ENCODE measurements around the gene NOXA1. TPM values are rescaled to one million over a fixed set of nuclear protein-coding genes. Genes with fewer than 3 reads are reported as not detected.
"Not testable (repeated sequence)": the region's sequence is repeated elsewhere in the genome, so short reads cannot be mapped to it uniquely, and the experiment has no call there.

NOXA1 gene
- total RNA-seq = 2.1 and 2.8 TPM in 2 replicates

- DNase-seq (ENCODE audit: low read depth) = peak; percentile 54
These were observed at the start of gene NOXA1, which contains the start of gene EXD3 for GRCh38 chr9:137422604-137423513. TSS of gene NOXA1 (plus strand) at chr9:137423393. CDS start at chr9:137423530, 137 bp downstream. TSS of gene EXD3 (minus strand) at chr9:137423162. CDS start at chr9:137395357, 27,805 bp downstream.

- DNase-seq (ENCODE audit: low read depth) = no peak
These were observed 49.6 kb upstream of the NOXA1 start for GRCh38 chr9:137373611-137373980.

GRCh38 chr9:137374131-137374845, 48.9 kb upstream of the NOXA1 start:
- DNase-seq (ENCODE audit: low read depth) = no peak

GRCh38 chr9:137375321-137376058, 47.7 kb upstream of the NOXA1 start:
- no peak for DNase-seq (ENCODE audit: low read depth)

GRCh38 chr9:137376386-137376785, 46.8 kb upstream of the NOXA1 start:
- no peak for DNase-seq (ENCODE audit: low read depth)

- not testable (repeated sequence) for DNase-seq (ENCODE audit: low read depth)
These were observed 44.3 kb upstream of the NOXA1 start for GRCh38 chr9:137378688-137379410.

- DNase-seq (ENCODE audit: low read depth) = no peak
These were observed 43.4 kb upstream of the NOXA1 start for GRCh38 chr9:137379761-137380161.

- no peak for DNase-seq (ENCODE audit: low read depth)
These were observed 43.0 kb upstream of the NOXA1 start for GRCh38 chr9:137380171-137380570.

GRCh38 chr9:137380606-137381005, 42.6 kb upstream of the NOXA1 start:
- no peak for DNase-seq (ENCODE audit: low read depth)

GRCh38 chr9:137381501-137382443, 41.4 kb upstream of the NOXA1 start:
- no peak for DNase-seq (ENCODE audit: low read depth)

- no peak for DNase-seq (ENCODE audit: low read depth)
These were observed 40.6 kb upstream of the NOXA1 start for GRCh38 chr9:137382444-137383080.

- DNase-seq (ENCODE audit: low read depth) = no peak
These were observed 40.0 kb upstream of the NOXA1 start for GRCh38 chr9:137383081-137383783.

- DNase-seq (ENCODE audit: low read depth) = no peak
These were observed 39.1 kb upstream of the NOXA1 start for GRCh38 chr9:137383784-137384756.

GRCh38 chr9:137385061-137385655, 38.0 kb upstream of the NOXA1 start:
- no peak for DNase-seq (ENCODE audit: low read depth)

GRCh38 chr9:137386507-137387113, 36.6 kb upstream of the NOXA1 start:
- DNase-seq (ENCODE audit: low read depth) = not testable (repeated sequence)

GRCh38 chr9:137387114-137387890, 35.9 kb upstream of the NOXA1 start:
- no peak for DNase-seq (ENCODE audit: low read depth)
